GM23338 (cell line): ENCODE measurements around the gene UBL4A.

Experiments
- CREB1 ChIP-seq: fragments of 250-450 bp; sonication (Bioruptor Pico); IDR thresholded peaks from 2 replicates; pipeline ENCODE4 v1.5.0; 2020; ENCODE audit warnings: low read depth, mild to moderate bottlenecking, moderate library complexity
- CTCF ChIP-seq, 2 experiments: fragments of 200-600 bp in 1 of 2; sonication (generic) in 1 of 2; conservative IDR thresholded peaks; 2 replicates each; pipeline versions ENCODE4 v1.5.1 to v1.6.1; 2016 to 2017; ENCODE audit warnings: antibody characterized with exemption in 2 of 2, low read depth in 2 of 2, mild to moderate bottlenecking in 2 of 2, moderate library complexity in 1 of 2
- EZH2 ChIP-seq: fragments of 200-600 bp; sonication (generic); IDR thresholded peaks from one replicate; pipeline ENCODE4 v1.8.0; 2017; ENCODE audit warnings: antibody characterized with exemption, mild to moderate bottlenecking, low read depth; ENCODE audit not compliant: unreplicated experiment
- EZH2phosphoT487 ChIP-seq: fragments of 200-600 bp; sonication (generic); IDR thresholded peaks from one replicate; pipeline ENCODE4 v1.8.1; 2018; ENCODE audit warnings: antibody characterized with exemption; ENCODE audit not compliant: unreplicated experiment
- JUNB ChIP-seq: IDR thresholded peaks from one replicate; pipeline ENCODE4 v1.6.1; 2016; ENCODE audit warnings: antibody characterized with exemption; ENCODE audit not compliant: unreplicated experiment
- POLR2AphosphoS5 ChIP-seq: IDR thresholded peaks from 2 replicates; pipeline ENCODE4 v1.6.1; 2016; ENCODE audit warnings: antibody characterized with exemption, low read depth
- ZNF114 ChIP-seq: fragments of 250-450 bp; sonication (Bioruptor Pico); IDR thresholded peaks from 2 replicates; pipeline ENCODE4 v1.5.0; 2020; ENCODE audit warnings: mild to moderate bottlenecking, moderate library complexity
- ZNF462 ChIP-seq: fragments of 250-450 bp; sonication (Bioruptor Pico); IDR thresholded peaks from 2 replicates; pipeline ENCODE4 v1.5.0; 2020; ENCODE audit warnings: mild to moderate bottlenecking, moderate library complexity
- TF ChIP-seq, protein P1 (sequence below): IDR thresholded peaks from one replicate; pipeline ENCODE4 v1.6.1; 2018; ENCODE audit warnings: antibody characterized with exemption; ENCODE audit not compliant: unreplicated experiment

DNA sequence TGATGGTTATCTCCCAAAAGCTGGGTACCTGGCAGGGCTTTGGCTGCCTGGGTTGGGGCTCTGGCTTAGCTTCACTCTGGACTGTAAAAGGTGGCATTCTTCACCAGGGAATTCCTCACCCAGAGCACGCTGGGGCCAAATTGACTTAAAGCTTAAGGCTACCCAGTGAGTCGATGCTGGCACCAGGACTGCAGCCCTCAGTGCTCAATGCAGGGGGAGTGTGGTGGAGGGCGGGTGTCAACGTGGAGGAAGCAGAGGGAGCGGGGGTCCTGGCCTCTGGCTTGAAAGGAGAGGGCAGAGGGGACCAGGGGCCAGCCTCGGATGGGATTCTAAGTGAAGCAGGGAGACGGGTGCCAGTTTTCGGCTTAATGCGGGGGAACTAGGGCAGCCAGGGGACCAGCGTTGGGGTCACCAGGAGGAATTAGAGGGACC lies 42.9 kb downstream of the UBL4A start:
- no peak for TF ChIP-seq CTCF (conservative IDR thresholded peaks at IDR 0.05; ENCODE audit: low read depth in 2 of 2)
- TF ChIP-seq JUNB = no peak
- TF ChIP-seq EZH2 = no peak
- no peak for TF ChIP-seq EZH2phosphoT487
- no peak for TF ChIP-seq ZNF462 (CRISPR knock-in tag)
- TF ChIP-seq POLR2AphosphoS5 = no peak
- TF ChIP-seq, protein P1, sequence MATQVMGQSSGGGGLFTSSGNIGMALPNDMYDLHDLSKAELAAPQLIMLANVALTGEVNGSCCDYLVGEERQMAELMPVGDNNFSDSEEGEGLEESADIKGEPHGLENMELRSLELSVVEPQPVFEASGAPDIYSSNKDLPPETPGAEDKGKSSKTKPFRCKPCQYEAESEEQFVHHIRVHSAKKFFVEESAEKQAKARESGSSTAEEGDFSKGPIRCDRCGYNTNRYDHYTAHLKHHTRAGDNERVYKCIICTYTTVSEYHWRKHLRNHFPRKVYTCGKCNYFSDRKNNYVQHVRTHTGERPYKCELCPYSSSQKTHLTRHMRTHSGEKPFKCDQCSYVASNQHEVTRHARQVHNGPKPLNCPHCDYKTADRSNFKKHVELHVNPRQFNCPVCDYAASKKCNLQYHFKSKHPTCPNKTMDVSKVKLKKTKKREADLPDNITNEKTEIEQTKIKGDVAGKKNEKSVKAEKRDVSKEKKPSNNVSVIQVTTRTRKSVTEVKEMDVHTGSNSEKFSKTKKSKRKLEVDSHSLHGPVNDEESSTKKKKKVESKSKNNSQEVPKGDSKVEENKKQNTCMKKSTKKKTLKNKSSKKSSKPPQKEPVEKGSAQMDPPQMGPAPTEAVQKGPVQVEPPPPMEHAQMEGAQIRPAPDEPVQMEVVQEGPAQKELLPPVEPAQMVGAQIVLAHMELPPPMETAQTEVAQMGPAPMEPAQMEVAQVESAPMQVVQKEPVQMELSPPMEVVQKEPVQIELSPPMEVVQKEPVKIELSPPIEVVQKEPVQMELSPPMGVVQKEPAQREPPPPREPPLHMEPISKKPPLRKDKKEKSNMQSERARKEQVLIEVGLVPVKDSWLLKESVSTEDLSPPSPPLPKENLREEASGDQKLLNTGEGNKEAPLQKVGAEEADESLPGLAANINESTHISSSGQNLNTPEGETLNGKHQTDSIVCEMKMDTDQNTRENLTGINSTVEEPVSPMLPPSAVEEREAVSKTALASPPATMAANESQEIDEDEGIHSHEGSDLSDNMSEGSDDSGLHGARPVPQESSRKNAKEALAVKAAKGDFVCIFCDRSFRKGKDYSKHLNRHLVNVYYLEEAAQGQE = no peak
- TF ChIP-seq CREB1 (CRISPR knock-in tag) = no peak
- TF ChIP-seq ZNF114 = no peak
